HepG2 (cell line): ENCODE measurements around the gene VAMP2. TPM values are rescaled to one million over a fixed set of nuclear protein-coding genes. Genes with fewer than 3 reads are reported as not detected.

Experiments
- ARNT2 ChIP-seq: sonication (generic); formaldehyde crosslinking; IDR thresholded peaks from 2 replicates; pipeline ENCODE4 v1.8.0; 2022; ENCODE audit warnings: mild to moderate bottlenecking, low read depth, missing genetic modification reagents, moderate library complexity
- CBX2 ChIP-seq, 2 experiments: fragments of 200-600 bp in 1 of 2; sonication (generic); formaldehyde crosslinking in 1 of 2; IDR thresholded peaks; 2 replicates each; pipeline versions ENCODE4 v1.7.0 to v1.8.1; 2018 to 2022; ENCODE audit warnings: low read depth in 2 of 2, low read length in 1 of 2, mild to moderate bottlenecking in 1 of 2, missing genetic modification reagents in 1 of 2
- CCAR2 ChIP-seq: fragments of 200-400 bp; formaldehyde crosslinking; optimal IDR thresholded peaks from 2 replicates; pipeline ENCODE3; 2018; ENCODE audit warnings: low read depth, mild to moderate bottlenecking, low read length, moderate library complexity
- DNMT1 ChIP-seq: sonication (generic); formaldehyde crosslinking; IDR thresholded peaks from 2 replicates; pipeline ENCODE4 v1.5.1; 2020; ENCODE audit warnings: mild to moderate bottlenecking, missing genetic modification reagents
- FOSL2 ChIP-seq: sonication (generic); formaldehyde crosslinking; IDR thresholded peaks from 2 replicates; pipeline ENCODE4 v1.4.0; 2020; ENCODE audit warnings: missing genetic modification reagents
- IRF2 ChIP-seq: IDR thresholded peaks from 2 replicates; pipeline ENCODE4 v1.6.1; 2018; ENCODE audit warnings: missing genetic modification reagents, missing compliant biosample characterization
- JARID2 ChIP-seq: sonication (generic); formaldehyde crosslinking; IDR thresholded peaks from 2 replicates; pipeline ENCODE4 v1.8.1; 2023; ENCODE audit warnings: missing genetic modification reagents, inconsistent platforms; ENCODE audit not compliant: insufficient replicate concordance
- MAF1 ChIP-seq: sonication (generic); formaldehyde crosslinking; IDR thresholded peaks from 2 replicates; pipeline ENCODE4 v1.5.0; 2020; ENCODE audit warnings: missing genetic modification reagents, borderline replicate concordance
- MTA3 ChIP-seq: sonication (generic); formaldehyde crosslinking; IDR thresholded peaks from 2 replicates; pipeline ENCODE4 v1.4.0; 2020; ENCODE audit warnings: missing genetic modification reagents
- NFIB ChIP-seq: sonication (generic); formaldehyde crosslinking; IDR thresholded peaks from 2 replicates; pipeline ENCODE4 v1.9.0; 2021; ENCODE audit warnings: missing genetic modification reagents, mild to moderate bottlenecking, borderline replicate concordance
- NR3C1 ChIP-seq: sonication (generic); formaldehyde crosslinking; IDR thresholded peaks from 2 replicates; pipeline ENCODE4 v1.4.0; 2020; ENCODE audit warnings: missing genetic modification reagents
- PRPF4 ChIP-seq: fragments of 200-400 bp; formaldehyde crosslinking; IDR thresholded peaks from 2 replicates; pipeline ENCODE4 v1.6.1; 2016; ENCODE audit warnings: low read length, low read depth; ENCODE audit not compliant: poor library complexity, severe bottlenecking
- SRF ChIP-seq: IDR thresholded peaks from 2 replicates; pipeline ENCODE4 v1.6.1; 2011; ENCODE audit warnings: mild to moderate bottlenecking, low read depth, low read length, moderate library complexity
- TGIF2 ChIP-seq: IDR thresholded peaks from 2 replicates; pipeline ENCODE4 v1.6.1; 2016; ENCODE audit warnings: control low read depth, missing compliant biosample characterization
- XBP1 ChIP-seq: sonication (generic); formaldehyde crosslinking; IDR thresholded peaks from 2 replicates; pipeline ENCODE4 v1.5.0; 2020; ENCODE audit warnings: missing genetic modification reagents
- YEATS2 ChIP-seq: sonication (generic); formaldehyde crosslinking; IDR thresholded peaks from 2 replicates; pipeline ENCODE4 v1.4.0; 2020; ENCODE audit warnings: missing genetic modification reagents, borderline replicate concordance
- ZBTB20 ChIP-seq: sonication (generic); formaldehyde crosslinking; IDR thresholded peaks from 2 replicates; pipeline ENCODE4 v1.8.1; 2023; ENCODE audit warnings: missing genetic modification reagents, low read depth, mild to moderate bottlenecking, borderline replicate concordance
- ZBTB44 ChIP-seq: sonication (generic); formaldehyde crosslinking; IDR thresholded peaks from 2 replicates; pipeline ENCODE4 v1.4.0; 2020; ENCODE audit warnings: missing genetic modification reagents
- ZNF224 ChIP-seq: sonication (generic); formaldehyde crosslinking; IDR thresholded peaks from 2 replicates; pipeline ENCODE4 v1.5.0; 2020; ENCODE audit warnings: mild to moderate bottlenecking, missing genetic modification reagents
- ZNF30 ChIP-seq: sonication (generic); formaldehyde crosslinking; IDR thresholded peaks from 2 replicates; pipeline ENCODE4 v1.5.0; 2020; ENCODE audit warnings: mild to moderate bottlenecking, missing genetic modification reagents
- ZNF563 ChIP-seq: sonication (generic); formaldehyde crosslinking; IDR thresholded peaks from 2 replicates; pipeline ENCODE4 v1.8.0; 2022; ENCODE audit warnings: mild to moderate bottlenecking, moderate library complexity, missing genetic modification reagents
- ZNF567 ChIP-seq: sonication (generic); formaldehyde crosslinking; IDR thresholded peaks from 2 replicates; pipeline ENCODE4 v1.8.1; 2023; ENCODE audit warnings: mild to moderate bottlenecking, missing genetic modification reagents, borderline replicate concordance
- ZNF704 ChIP-seq: sonication (generic); formaldehyde crosslinking; IDR thresholded peaks from 2 replicates; pipeline ENCODE4 v1.8.1; 2023; ENCODE audit warnings: mild to moderate bottlenecking, inconsistent platforms, moderate library complexity, missing genetic modification reagents, borderline replicate concordance
- polyA plus RNA-seq, 8 experiments: library from polyadenylated mRNA; depleted of rRNA in 3 of 8; stranded (reverse) in 7 of 8; unstranded in 1 of 8; fragments of >200 nt; fragmentation: Illumina TruSeq in 4 of 8; extraction: Trizol in 4 of 8; gene quantifications; 2 replicates each; pipeline versions ENCODE4 v1.2.1 to v1.2.3, GENCODE V29; 2011 to 2016; ENCODE audit warnings: low read depth in 4 of 8, missing spikeins in 1 of 8, mixed read lengths in 1 of 8; ENCODE audit not compliant: insufficient read depth in 1 of 8
- total RNA-seq, 5 experiments: library from RNA; depleted of rRNA; stranded (reverse); fragments of >200 nt; fragmentation: Illumina TruSeq; extraction: Trizol; gene quantifications; 2 replicates each; pipeline ENCODE4 v1.2.3, GENCODE V29; 2016; ENCODE audit warnings: low read depth in 1 of 5
- TF ChIP-seq, protein P1 (sequence below): sonication (generic); formaldehyde crosslinking; IDR thresholded peaks from 2 replicates; pipeline ENCODE4 v1.5.0; 2020; ENCODE audit warnings: missing genetic modification reagents, mild to moderate bottlenecking, borderline replicate concordance
- TF ChIP-seq, protein P2 (sequence below): sonication (generic); formaldehyde crosslinking; conservative IDR thresholded peaks from 2 replicates; pipeline ENCODE4 v1.8.0; 2022; ENCODE audit warnings: mild to moderate bottlenecking, moderate library complexity, missing genetic modification reagents

The VAMP2 gene
- total and polyA plus RNA-seq, 2 of the 13 experiments (the other 11 are each of a cell fraction or from before 2014, with no cell fraction given), result 3.9 to 17.2 TPM

- peak; percentile 79 for TF ChIP-seq ZNF704 (CRISPR knock-in tag)
- TF ChIP-seq MAF1 (CRISPR knock-in tag), result peak; percentile 99
- no peak for TF ChIP-seq CBX2 (IDR thresholded peaks at IDR 0.05; ENCODE audit: low read depth, low read length)
- no peak for TF ChIP-seq CBX2 (CRISPR knock-in tag; IDR thresholded peaks at IDR 0.05; ENCODE audit: low read depth)
- peak; percentile 87 for TF ChIP-seq PRPF4
- TF ChIP-seq MTA3 (CRISPR knock-in tag), result no peak
- TF ChIP-seq, protein P1, sequence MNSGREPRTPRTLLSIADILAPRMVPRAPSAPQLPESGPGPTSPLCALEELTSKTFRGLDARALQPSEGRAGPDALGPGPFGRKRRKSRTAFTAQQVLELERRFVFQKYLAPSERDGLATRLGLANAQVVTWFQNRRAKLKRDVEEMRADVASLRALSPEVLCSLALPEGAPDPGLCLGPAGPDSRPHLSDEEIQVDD (CRISPR knock-in tag), result no peak
- no peak for TF ChIP-seq ZBTB44 (CRISPR knock-in tag)
- no peak; the same call in 1 of the 2 replicates for TF ChIP-seq ZNF567 (CRISPR knock-in tag)
- no peak; the same call in 1 of the 2 replicates for TF ChIP-seq IRF2 (CRISPR knock-in tag)
- peak; percentile 59; the same call in 1 of the 2 replicates for TF ChIP-seq ZBTB20
- TF ChIP-seq DNMT1 (CRISPR knock-in tag), result no peak
- no peak for TF ChIP-seq XBP1 (CRISPR knock-in tag)
- no peak for TF ChIP-seq JARID2 (CRISPR knock-in tag)
- TF ChIP-seq ZNF30 (CRISPR knock-in tag), result no peak
- no peak for TF ChIP-seq YEATS2 (CRISPR knock-in tag)
- peak; percentile 45 for TF ChIP-seq FOSL2 (CRISPR knock-in tag)
- no peak for TF ChIP-seq CCAR2
- 0 out of 2 replicates have a peak, but pooled peaks have one; percentile 14 for TF ChIP-seq TGIF2 (CRISPR knock-in tag)
- TF ChIP-seq ZNF224 (CRISPR knock-in tag), result peak; percentile 97
- TF ChIP-seq ZNF563, result no peak
- TF ChIP-seq, protein P2, sequence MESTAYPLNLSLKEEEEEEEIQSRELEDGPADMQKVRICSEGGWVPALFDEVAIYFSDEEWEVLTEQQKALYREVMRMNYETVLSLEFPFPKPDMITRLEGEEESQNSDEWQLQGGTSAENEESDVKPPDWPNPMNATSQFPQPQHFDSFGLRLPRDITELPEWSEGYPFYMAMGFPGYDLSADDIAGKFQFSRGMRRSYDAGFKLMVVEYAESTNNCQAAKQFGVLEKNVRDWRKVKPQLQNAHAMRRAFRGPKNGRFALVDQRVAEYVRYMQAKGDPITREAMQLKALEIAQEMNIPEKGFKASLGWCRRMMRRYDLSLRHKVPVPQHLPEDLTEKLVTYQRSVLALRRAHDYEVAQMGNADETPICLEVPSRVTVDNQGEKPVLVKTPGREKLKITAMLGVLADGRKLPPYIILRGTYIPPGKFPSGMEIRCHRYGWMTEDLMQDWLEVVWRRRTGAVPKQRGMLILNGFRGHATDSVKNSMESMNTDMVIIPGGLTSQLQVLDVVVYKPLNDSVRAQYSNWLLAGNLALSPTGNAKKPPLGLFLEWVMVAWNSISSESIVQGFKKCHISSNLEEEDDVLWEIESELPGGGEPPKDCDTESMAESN (CRISPR knock-in tag), result peak; percentile 77; the same call in 1 of the 2 replicates
- TF ChIP-seq ARNT2, result peak; percentile 73; the same call in 1 of the 2 replicates
- TF ChIP-seq NFIB (CRISPR knock-in tag), result no peak
- no peak for TF ChIP-seq NR3C1 (CRISPR knock-in tag)
- 0 out of 2 replicates have a peak, but pooled peaks have one; percentile 9 for TF ChIP-seq SRF
These were observed 23.9 kb downstream of the VAMP2 start (continued) for GRCh38 chr17:8138672-8139371.
